Activated gamma-delta T cell (primary cell): ENCODE data around the gene ZNF423.
"Not testable (repeated sequence)": the region's sequence is repeated elsewhere in the genome, so short reads cannot be mapped to it uniquely, and the experiment has no call there.

ENCODE experiments used
- DNase-seq: peaks from one replicate; lab custom pipeline; 2025; lab: John Stamatoyannopoulos, UW

The ZNF423 gene

DNA sequence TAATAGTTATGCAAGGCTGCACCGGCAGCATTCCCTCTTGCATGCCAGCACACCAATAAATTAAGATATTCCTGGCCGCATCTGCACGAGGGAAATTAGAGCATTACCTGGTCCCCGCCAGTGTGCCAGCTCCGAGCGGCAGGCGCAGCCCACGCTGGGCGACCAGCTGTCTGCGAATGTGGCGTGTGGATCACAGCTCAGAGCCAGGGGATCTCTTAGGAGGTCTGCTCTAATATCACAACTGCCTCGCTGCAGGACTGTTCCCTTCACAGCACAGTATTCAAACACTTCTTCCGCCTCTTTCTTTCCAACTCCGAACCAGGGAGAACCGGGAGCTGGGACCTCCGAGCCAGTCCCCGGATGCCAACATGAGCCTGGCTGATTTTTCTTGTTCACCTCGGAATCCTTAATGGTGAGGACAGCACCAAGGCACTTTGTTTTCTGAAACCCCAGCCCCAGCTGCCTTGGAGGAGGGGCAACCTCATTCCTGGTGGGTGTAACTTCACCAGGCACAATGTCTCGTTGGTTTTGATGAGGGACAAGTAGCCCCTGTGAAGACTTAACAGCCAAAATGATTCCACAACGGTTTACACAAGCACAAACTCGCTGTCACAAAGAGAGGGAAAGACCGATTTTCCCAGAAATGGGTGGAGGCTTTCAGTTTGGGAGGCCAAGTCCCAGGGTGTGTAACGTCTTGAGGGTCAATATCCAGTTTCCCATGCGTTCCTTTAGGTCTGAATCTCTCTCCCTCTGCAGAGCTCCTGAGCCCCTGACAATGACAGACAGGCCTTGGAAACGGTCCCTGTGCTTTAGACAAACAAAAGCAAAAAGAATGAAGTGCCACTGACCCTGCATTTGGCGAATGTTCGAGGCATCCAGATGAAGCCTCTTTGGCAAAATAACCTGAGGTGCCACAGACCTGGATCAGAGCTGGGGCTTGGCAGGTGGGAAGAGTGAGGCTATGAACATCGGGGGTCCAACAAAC lies 269.2 kb downstream of the ZNF423 start:
- DNase-seq, result no peak

DNA sequence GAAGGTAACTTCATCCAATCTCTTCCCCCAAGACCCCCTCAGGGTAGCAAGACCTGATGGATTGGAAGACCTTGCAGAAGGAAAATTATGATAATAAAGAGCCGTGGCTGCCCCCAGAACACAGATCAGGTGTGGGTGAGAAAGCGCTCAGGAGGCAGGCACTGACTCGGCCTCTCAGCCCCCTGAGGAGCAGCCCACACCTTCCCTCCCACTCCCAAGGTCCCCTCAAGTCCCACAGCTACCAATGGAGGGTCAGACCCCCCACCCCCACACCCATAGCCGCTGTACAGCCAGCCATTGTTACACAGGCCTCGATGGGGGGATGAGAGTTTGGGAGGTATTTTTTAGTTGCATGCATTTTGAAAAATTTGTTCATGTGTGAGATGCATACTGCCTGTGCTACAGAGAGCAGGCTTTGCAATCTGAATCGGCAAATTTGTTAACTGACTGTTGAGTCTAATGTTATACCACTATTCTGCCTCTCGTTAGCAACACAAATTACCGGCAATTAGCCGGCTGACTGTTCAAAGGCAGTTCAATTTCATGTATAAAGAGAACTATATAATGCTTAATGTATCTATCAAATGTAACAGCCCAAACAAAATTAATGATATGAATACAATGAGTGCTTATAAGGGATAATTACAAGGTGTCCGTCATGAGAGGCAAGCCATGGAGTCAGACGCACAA lies 270.6 kb downstream of the ZNF423 start:
- no peak for DNase-seq

DNA sequence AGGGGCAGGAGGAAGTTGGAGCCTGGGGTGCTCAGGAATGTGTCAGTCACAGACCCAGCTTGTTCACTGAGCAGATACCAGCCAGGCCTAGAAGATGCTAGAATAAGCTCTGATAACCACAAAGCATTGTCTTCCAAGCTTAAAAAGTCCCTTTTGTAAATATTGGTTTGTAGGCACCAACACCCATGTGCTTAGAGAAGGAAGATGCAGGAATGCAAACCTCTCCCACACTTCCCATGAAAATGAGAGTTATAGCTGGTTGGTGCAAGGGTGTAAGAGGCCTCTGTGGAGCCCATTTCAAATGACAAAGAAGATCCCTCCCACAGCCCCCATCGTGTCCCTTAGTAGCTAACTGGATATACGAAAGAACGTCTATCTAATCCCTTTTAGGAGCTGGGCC lies 272.0 kb downstream of the ZNF423 start:
- DNase-seq, result no peak

DNA sequence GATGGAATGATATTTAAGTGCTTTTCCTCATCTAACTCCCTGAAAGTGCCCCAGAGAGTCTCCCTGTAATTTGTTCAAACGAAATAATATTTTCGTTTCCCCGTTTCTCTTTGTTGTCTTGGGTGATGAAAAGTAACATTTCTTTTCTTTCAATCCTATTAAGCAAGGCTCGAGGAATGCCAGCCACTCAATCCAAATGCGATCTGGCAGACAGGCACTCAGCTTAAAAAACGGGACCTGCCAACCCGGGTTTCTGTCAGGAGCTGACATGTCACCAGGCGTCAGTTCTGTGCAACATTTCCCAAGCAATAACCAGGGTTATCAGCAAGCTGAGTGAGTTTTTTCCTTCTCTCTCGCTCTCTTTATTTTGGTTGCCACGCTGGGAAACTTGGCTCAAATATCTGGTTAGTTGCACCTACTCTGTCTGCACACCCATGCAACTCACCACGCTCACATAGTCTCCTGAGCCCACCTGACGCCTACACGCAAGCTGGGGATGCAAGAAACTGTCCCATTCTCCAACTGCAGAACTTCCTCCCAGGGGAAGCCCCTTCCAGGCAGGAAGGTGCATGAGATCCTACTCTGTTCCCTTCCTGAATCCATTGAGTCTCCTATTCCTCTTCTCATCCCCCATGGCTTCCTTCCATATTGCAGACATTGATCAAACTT lies 274.1 kb downstream of the ZNF423 start:
- DNase-seq, result no peak

DNA sequence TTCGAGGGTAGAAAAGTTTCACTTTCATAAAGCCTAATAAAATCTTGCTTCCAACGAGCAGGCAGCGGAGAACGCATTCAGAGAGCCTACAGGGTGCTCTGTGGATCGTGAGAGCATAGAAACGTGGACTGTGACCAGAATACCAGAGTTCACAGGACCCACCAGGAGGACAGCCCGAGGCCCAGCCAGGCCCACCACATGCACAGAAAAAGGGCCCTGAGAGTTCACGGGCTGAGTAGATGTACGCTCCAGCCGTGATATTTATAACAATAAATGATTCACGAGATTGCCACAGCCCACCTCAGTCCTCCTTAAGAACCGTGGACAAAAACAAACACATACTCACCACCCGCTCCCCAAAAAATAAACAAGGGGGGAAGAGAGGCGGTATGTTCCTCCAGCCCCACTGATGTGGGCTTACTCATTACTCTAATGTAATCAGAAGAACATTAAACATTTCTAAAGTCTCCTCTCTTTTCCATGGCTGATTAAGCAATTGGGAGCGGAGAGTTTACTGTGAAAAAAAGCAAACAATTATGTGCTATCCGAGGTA lies 275.1 kb downstream of the ZNF423 start:
- DNase-seq, result no peak

DNA sequence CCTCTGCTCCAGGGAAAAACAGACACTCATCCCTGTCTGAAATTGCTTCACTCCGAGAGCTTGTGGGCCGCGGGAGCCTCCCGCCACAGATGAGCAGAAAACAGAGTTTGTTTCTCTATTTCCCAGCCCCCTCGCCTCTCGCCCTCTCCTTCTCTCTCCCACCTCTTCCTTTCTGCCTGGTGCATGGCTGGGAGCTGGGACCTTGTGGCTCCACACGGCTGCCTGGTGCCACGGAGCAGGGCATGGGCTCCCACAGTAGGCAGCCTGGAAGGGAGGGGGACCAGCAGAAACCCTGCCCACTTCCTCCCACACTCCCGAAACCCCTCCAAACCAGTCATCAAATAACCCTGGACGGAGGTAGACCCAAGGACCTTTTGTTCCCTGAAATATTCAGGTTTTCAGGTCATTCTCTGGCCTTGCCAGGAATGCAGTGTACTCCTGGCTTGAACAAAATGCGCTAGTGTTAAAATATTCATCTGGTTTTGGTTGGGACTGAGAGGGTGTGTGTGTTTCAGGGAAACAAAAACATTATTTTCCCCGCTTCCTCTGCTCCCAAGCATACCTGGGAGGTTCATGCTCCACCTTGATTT lies 277.4 kb downstream of the ZNF423 start:
- DNase-seq, result no peak

DNA sequence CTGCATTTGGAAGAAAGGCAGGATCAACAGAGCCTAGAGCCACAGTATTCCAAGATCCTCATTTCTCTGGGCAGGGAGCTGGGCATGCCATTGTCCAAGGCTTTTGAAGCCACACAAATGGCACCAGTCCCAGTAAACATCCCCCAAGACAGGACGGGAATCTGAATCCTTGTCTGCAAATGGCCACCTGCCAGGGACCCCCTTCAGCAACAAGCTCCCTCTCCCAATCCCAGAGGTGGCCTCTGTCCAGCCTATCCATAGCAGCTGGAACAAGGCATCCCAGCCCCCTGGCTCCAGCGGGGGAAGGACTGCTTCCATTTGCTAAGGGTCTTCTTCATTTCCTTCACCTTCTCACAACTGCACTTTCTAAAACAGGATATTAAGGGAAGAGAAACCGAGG lies 277.9 kb downstream of the ZNF423 start:
- no peak for DNase-seq

DNA sequence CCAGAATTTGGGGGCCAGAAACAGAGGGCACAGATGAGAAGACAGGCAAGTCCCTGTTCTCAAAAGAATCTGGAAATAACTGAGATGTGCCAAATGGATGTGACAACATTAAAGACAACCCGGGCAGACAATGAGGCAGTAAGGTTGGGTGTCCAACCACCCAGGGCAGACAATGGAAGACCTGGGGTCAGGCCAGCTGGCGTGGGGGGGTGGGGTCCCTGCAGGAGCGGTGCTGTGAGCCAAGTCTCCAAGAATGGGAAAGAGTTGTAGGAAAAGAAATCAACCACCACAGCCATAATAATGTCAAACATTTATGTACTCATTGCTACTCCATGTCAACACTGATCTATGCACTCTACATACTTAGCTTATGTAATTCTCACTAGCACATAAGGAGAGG lies 279.0 kb downstream of the ZNF423 start:
- no peak for DNase-seq

DNA sequence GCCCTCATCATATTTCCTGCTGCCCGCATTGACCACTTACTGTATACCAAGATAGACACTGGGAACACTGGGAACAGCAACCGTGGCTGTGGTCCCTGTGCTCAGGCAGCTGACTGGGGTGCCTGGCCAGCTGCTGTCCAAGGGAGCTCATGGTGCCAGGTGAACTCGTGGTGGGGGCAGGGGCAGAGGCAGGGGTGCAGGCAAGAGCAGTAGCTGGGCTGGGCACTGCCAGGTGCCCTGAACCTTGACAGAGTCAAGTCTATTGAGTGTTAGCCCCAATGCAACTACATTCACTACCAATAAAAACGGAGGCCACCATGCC lies 279.8 kb downstream of the ZNF423 start:
- DNase-seq, result no peak

DNA sequence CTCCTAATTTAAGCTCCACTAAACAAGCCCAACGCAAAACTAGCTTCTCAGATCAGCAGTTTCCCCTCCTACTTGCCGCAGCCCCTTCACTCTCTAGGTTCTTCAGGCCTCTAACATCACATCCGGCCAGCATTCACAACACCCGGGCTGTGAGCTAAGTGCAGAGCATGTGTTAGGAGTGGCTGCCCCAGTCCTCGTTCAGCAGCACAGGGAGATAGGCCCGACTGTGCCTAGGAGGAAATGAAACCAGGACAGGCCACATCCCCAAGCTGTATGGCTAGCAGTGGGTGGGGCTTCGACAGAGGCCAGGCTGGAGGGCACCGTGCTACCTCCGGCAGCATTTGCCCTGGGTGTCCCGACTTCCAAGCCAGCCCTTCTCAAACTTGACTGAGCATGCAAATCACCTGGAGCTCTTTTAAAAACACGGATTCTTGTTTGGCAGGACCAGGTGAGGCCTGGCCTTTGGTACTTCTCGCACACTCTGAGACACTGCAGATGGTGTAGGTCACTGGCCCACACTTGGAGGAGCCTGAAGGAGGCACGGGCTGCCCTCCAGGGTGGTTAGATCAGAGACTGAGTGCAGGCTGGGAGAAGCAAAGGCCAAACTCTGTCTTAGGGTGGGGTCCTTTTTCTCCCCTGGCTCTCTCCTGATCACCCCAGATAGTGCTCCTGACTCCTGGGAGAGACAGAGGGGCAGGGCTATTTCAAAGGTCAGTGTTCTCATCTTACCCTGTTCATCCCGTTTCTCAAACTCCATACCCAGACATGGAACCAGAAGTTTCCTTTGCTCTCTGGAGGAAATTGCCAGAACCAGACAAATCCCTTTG lies 280.4 kb downstream of the ZNF423 start:
- DNase-seq, result no peak

DNA sequence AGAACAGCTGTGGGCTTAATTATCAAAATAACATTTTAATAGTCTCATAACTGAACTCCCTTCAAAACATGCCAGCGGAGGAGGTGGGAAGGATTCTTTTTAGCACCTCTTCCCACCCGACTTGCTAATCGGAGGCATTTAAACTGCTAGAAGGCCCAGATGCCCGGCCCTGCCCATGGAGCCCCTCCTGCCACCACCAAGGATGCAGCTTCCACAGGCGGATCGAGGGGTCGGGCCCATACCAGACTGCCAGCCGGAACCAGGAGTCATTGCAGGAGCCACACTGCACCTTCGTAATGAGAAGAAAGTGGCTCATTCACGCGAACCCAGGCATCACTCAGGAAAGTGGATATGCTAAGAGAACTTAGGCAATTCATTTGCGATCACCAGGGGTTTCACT lies 281.1 kb downstream of the ZNF423 start:
- no peak for DNase-seq

DNA sequence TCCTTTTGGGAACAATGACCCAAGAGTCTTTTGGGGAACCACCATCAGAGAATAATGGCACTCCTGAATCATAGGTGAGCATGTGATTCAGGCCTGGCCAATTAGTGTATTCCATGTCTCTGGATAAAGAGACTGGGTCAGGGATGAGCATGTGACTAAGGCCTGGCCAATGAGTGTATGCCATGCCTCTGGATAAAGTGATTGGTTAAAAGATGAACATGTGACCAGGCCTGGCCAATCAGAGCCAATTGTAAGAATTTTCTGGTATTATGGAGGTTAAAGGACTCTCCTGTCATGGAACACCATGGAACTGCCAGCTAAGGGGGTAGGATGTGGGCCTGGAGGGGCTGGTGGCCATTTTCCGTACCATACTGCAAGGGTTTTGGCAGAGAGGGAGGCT lies 288.0 kb downstream of the ZNF423 start:
- no peak for DNase-seq

DNA sequence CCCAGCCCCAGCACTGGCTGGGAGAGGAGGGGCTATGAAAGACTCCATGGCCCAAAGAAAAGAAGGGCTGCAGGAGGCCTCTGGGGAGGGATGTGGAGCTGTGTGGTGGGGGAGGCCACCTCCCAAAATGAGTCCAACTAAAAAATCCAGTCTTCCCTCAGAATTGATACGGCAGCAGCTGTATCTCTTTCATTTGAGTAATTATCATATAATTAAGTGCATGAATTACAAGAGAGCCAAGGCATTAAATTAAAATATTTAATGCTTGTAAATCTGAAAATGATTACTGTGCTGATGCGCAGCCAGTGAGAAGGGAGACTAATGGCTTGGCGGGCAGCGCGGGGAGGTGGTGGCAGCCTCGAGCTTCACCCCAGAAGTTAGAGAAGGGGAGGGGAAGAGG lies 289.5 kb downstream of the ZNF423 start:
- no peak for DNase-seq

DNA sequence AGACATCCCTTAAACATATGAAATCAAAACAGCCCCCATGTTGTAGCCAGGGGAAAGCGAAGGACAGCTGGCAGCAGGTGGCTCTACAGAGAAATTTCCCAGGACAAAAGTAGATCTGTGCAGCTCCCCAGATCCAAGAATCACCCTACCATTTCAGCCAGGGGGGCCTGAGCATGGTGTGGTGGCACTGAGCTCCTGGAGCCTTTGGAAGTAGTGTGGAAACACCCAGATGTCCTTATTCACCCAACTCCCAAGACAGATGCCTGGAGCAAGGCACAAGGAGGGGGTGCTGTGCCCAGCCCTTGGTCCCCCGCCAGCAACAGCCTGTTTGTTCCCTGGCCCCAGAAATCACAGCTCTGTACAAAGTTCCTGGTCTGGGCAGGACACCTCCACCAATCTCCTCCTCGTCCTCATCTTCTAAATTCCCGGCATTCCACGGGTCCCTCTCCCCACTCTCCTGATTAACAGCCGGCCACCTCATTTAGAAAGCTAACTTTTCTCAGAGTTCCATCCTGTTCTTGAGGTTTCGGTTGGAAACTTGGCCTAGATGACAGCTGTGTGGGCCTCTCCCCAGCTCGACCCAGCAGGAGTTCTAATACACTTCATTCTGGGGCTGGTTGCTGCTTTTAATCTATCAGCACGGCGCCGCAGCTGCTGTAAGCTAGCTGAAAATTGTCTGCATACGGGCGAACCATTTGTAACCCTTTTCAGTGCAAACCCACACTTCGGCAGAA lies 291.2 kb downstream of the ZNF423 start:
- DNase-seq, result no peak

DNA sequence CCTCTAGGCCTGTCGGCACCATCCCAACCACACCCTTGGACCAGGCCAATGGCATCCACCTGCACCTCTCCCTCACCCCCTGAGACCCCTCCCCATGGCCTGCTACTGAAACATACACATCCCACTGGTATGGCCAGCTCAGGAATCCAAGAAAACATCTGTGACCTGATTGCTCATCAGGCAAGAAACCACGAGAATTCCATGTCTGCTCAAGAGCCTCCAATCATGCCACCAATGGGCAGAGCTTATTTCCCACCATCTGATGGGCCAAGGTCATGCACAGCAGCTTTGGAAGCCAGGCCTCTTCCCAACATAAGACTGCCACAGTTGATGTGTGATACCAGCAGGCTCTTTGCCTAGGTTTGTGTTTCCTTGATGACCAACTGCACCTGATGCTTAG lies 292.2 kb downstream of the ZNF423 start:
- DNase-seq, result no peak

DNA sequence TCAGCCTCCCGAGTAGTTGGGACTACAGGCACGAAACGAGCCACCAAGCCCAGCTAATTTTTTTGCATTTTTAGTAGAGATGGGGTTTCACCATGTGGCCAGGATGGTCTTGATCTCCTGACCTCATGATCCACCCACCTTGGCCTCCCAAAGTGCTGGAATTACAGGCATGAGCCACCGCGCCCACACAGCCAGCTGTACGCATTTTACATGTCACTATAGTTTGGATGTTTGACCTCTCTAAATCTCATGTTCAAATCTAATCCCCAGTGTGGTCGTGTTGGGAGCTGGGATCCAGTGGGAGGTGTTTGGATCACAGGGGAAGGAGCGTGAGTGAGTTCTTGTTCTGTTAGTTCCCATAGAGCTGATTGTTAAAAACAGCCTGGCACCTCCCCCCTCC lies 293.0 kb downstream of the ZNF423 start:
- not testable (repeated sequence) for DNase-seq

DNA sequence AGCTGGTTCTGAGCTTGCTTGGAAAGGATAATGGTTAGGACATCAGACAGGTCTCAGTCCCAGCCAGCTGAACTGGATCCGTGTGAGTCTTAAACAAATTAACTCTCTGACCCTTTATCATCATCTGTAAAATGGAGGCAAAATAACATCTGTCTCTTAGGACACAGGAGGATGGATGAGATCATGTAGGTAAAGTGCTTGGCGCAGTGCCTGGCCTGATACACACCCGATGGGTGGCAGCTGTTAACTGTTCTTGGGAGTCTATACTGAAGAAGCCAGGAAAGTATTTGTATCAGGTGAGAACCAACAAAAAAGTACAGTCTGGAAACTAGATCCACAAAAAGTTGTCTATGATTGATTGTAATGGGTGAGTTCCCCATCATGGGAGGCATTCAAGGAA lies 293.7 kb downstream of the ZNF423 start:
- DNase-seq, result no peak

DNA sequence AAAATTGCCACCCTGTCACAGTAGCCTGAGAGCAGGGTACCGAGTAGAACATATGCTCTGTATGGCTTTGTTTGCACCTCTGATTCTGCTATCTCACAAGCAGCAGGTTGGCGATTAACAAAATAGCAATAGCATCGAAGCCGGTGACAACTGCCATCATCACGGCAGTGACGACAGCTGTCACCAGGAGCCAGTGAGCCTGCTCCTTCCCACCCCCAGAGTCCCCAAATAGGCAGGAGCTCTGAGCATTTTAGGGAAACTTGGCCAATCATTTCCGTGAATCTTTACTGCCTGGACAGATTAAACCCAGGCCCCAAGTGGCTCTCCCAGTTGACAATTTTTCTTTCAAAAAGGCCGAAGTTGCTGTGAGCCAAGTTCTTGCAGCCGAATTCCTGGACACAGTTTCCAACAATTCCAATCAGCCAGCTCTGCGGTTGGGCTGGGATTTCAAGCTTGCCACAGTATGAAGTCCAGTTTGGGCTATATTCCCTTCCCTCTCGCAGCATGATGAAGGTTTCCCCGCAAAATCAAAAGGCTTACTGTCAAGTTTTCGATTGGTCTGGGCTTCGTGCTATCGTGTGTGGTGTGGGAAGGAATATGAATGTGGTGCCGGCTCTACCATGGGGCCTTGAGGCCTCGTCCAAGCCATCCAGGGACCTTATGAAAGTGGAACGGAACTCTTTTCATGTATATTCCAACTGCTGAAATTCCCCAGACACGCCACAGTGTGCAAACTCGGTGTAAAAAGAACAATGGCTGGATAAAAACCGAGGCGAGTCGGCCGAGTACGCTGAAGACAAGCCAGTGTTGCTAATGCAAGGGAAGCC lies 295.7 kb downstream of the ZNF423 start:
- DNase-seq, result no peak

DNA sequence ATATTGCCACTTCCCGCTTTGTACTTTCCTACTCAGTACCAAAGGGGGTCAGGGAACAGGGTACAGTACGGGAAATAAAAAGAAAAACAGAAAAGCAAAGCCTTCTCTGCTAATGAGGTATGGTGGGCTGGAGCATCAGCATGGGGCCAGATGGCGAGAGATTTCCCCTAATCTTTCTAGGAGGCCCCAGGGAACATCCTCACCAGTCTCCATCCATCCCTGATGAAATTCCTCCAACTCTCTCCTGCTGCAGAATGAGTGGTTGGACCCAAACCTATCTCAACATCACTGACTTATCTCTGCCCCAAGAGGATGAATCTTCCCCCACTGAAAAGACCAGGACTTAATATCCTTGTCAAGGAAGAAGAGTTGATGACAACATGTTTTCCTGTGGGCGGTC lies 296.7 kb downstream of the ZNF423 start:
- no peak for DNase-seq

DNA sequence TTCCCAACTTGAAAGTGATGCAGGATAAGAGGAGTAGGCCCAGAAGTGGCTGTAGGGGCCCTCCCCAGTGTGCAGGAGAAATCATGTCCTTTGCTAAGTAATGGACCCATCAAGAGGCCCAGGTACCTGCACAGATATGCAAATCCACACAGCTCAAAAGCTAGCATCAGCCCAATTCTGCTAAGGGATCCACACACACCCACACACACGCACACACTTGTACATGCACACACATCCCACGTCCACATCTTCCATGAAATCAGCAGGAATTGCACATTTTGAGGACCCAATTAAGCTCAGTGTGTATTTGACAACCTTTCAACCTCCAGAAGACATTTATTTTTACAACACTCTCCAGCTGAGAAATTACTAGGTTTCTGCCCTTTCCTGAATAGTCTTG lies 297.5 kb downstream of the ZNF423 start:
- DNase-seq, result no peak
